Erythroblast (primary cell): ENCODE data around the gene SH2D1A.

Experiments
- GATA1 ChIP-seq: IDR thresholded peaks from 2 replicates; pipeline ENCODE4 v1.6.1; 2011; ENCODE audit warnings: low read depth, mild to moderate bottlenecking, control low read depth, low read length, moderate library complexity
- POLR2A ChIP-seq: IDR thresholded peaks from 2 replicates; pipeline ENCODE4 v1.6.1; 2011; ENCODE audit warnings: mild to moderate bottlenecking, low read length

DNA sequence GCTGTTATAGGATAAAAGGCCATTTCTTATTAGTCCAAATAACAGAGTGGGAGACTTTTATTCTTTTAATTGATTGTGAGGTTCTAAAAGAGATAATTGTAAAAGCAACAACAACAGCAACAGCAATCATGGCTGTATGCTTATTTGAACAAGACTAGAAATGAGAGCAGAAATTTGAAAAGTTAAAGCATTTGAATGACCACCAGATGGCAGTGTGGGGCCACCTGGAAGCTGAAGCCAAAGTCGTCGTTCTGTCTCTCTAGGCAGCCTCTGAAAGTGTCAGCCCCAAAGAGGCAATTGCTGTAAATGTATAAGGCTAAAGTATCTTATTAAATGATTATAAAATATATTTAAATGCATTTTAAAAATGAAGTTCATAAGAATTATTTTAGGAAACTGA, 42.2 kb downstream of the SH2D1A start:
- no peak for TF ChIP-seq POLR2A
- no peak for TF ChIP-seq GATA1
